HEK293 (cell line): ENCODE results near the gene HTR1D.
"Not testable (repeated sequence)": the region's sequence is repeated elsewhere in the genome, so short reads cannot be mapped to it uniquely, and the experiment has no call there.

ENCODE experiments used
- HOXA7 ChIP-seq: sonication (generic); formaldehyde crosslinking; IDR thresholded peaks from 2 replicates; pipeline ENCODE4 v1.8.1; 2022; ENCODE audit warnings: missing genetic modification reagents, borderline replicate concordance
- REPIN1 ChIP-seq: fragments of 450-650 bp; formaldehyde crosslinking; IDR thresholded peaks from 2 replicates; pipeline ENCODE4 v1.5.1; 2017; ENCODE audit warnings: missing biosample characterization, missing genetic modification characterization, low read depth
- REST ChIP-seq: fragments of 450-650 bp; formaldehyde crosslinking; IDR thresholded peaks from 2 replicates; pipeline ENCODE4 v1.5.1; 2016; ENCODE audit warnings: missing biosample characterization, missing genetic modification characterization
- SCRT2 ChIP-seq: fragments of 450-650 bp; formaldehyde crosslinking; IDR thresholded peaks from 2 replicates; pipeline ENCODE4 v1.5.1; 2016; ENCODE audit warnings: missing biosample characterization, missing genetic modification characterization
- TCF7L2 ChIP-seq: IDR thresholded peaks from 2 replicates; pipeline ENCODE4 v1.6.1; 2011; ENCODE audit warnings: low read depth, mild to moderate bottlenecking, inconsistent platforms, low read length, moderate library complexity, borderline replicate concordance
- ZFP37 ChIP-seq: fragments of 450-650 bp; formaldehyde crosslinking; IDR thresholded peaks from 2 replicates; pipeline ENCODE4 v1.5.1; 2016; ENCODE audit warnings: missing biosample characterization, missing genetic modification characterization
- ZNF112 ChIP-seq: fragments of 450-650 bp; formaldehyde crosslinking; IDR thresholded peaks from 2 replicates; pipeline ENCODE4 v1.5.0; 2017; ENCODE audit warnings: missing biosample characterization, missing genetic modification characterization
- ZNF114 ChIP-seq: fragments of 450-650 bp; formaldehyde crosslinking; IDR thresholded peaks from 2 replicates; pipeline ENCODE4 v1.5.0; 2017; ENCODE audit warnings: missing biosample characterization, missing genetic modification characterization
- ZNF121 ChIP-seq: fragments of 450-650 bp; formaldehyde crosslinking; IDR thresholded peaks from 2 replicates; pipeline ENCODE4 v1.5.1; 2016; ENCODE audit warnings: missing biosample characterization, missing genetic modification characterization
- ZNF138 ChIP-seq: fragments of 450-650 bp; formaldehyde crosslinking; IDR thresholded peaks from 2 replicates; pipeline ENCODE4 v1.5.1; 2016; ENCODE audit warnings: missing biosample characterization, missing genetic modification characterization, borderline replicate concordance
- ZNF423 ChIP-seq: fragments of 450-650 bp; formaldehyde crosslinking; IDR thresholded peaks from 2 replicates; pipeline ENCODE4 v1.5.1; 2016; ENCODE audit warnings: missing biosample characterization, missing genetic modification characterization
- ZNF549 ChIP-seq: fragments of 450-650 bp; IDR thresholded peaks from 2 replicates; pipeline ENCODE4 v1.5.1; 2018; ENCODE audit warnings: missing biosample characterization, missing genetic modification characterization, mild to moderate bottlenecking, inconsistent platforms, moderate library complexity
- ZNF561 ChIP-seq: fragments of 450-650 bp; IDR thresholded peaks from 2 replicates; pipeline ENCODE4 v1.5.1; 2018; ENCODE audit warnings: missing biosample characterization, missing genetic modification characterization, borderline replicate concordance
- TF ChIP-seq, protein P1 (sequence below): fragments of 450-650 bp; formaldehyde crosslinking; IDR thresholded peaks from 2 replicates; pipeline ENCODE4 v1.5.1; 2016; ENCODE audit warnings: missing biosample characterization, missing genetic modification characterization

GRCh38 chr1:23257371-23257770, 40.1 kb upstream of the HTR1D start:
- TF ChIP-seq REST (tag by site-specific recombination); ZNF561 (tag by site-specific recombination); HOXA7; ZNF121; ZNF114 (tag by site-specific recombination); ZNF138 (tag by site-specific recombination); TCF7L2; ZNF423; SCRT2 (tag by site-specific recombination); ZNF112 (tag by site-specific recombination); REPIN1; ZFP37 (tag by site-specific recombination); ZNF549 (tag by site-specific recombination): not testable (repeated sequence)
- TF ChIP-seq, protein P1, sequence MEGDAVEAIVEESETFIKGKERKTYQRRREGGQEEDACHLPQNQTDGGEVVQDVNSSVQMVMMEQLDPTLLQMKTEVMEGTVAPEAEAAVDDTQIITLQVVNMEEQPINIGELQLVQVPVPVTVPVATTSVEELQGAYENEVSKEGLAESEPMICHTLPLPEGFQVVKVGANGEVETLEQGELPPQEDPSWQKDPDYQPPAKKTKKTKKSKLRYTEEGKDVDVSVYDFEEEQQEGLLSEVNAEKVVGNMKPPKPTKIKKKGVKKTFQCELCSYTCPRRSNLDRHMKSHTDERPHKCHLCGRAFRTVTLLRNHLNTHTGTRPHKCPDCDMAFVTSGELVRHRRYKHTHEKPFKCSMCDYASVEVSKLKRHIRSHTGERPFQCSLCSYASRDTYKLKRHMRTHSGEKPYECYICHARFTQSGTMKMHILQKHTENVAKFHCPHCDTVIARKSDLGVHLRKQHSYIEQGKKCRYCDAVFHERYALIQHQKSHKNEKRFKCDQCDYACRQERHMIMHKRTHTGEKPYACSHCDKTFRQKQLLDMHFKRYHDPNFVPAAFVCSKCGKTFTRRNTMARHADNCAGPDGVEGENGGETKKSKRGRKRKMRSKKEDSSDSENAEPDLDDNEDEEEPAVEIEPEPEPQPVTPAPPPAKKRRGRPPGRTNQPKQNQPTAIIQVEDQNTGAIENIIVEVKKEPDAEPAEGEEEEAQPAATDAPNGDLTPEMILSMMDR = not testable (repeated sequence)
